Measurements from ENCODE around the gene MATN4. TPM values are rescaled to one million over a fixed set of nuclear protein-coding genes. Genes with fewer than 3 reads are reported as not detected.

MATN4 gene, protein sequence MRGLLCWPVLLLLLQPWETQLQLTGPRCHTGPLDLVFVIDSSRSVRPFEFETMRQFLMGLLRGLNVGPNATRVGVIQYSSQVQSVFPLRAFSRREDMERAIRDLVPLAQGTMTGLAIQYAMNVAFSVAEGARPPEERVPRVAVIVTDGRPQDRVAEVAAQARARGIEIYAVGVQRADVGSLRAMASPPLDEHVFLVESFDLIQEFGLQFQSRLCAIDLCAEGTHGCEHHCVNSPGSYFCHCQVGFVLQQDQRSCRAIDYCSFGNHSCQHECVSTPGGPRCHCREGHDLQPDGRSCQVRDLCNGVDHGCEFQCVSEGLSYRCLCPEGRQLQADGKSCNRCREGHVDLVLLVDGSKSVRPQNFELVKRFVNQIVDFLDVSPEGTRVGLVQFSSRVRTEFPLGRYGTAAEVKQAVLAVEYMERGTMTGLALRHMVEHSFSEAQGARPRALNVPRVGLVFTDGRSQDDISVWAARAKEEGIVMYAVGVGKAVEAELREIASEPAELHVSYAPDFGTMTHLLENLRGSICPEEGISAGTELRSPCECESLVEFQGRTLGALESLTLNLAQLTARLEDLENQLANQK
- polyA plus RNA-seq = not detected in 2 replicates

DNA sequence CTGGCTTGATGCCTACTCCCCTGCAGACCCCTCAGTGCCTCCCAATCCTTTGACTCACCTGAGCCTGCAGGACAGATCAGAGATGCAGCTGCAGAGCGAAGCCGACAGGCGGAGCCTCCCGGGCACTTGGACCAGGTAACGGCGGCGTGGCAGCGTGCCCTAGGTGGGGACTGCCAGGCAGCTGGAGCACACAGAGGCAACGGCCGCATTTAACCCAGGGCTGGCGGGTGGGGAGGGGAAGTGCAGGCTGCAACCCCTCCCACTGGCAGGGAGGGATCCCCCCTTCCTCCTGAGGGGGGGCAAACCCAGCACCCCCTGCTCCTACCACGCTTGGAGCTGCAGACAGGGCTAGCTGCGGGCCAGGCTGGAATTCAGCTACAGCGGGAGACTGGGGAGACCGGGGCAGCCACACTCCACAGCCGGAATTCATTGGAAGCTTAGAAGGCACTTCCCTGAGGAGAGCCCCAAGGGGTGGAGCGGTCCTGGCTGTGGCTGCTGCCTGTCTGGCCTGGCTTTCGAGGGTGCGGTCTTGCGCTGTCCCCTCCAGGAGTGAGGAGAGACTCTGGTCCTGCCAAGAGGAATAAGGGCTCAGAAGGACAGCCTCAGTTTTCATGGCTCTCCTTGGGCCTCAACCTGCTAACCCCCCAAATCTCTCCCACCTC is at the start of gene MATN4:
TSS of gene MATN4 (minus strand) at position 183 of the 662 bp plus-strand sequence. CDS start 2,717 bp downstream, outside the sequence.

DNA sequence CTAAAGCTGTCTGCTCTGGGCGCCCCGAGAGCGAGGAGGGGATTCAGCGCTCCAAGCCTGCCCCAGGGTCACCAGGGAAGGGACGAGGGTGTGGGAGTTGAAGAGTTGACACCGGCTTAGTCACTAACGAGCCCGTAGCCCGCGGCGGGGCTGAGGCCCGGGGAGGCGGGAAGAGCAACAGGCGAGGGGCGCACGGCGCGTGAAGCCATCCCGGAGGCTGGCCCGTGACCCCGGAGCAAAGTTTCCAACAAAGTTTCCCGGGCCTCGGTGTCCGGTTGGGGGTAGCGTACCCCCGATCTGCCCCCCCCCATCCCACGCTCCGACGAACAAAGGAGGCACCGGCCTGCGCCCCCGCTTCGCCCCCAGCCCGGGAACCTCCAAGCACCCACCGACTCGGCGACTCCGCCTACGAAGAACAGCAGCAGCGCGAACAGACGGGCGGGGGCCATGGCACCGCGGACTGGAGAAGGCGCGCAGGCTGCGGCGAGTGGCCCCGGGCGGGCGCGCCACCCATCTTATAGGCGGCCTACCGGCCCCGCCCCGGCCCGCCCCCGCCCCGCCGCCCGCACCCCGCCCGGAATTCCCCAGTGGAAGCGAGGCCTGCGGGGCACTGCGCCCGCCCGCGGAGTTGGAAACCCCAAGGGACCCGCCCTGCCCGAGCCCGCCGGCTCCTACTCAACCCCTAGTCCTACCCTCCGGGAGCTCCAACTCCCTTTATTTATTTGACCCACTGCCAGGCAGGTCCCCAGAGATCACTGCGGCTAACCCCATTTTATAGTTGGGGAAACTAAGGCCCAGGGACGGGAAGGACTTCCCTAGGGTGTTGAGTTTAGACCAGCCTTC is 40.1 kb upstream of the MATN4 start, which contains the start of gene SDC4:
TSS of gene SDC4 (minus strand) at position 489 of the 843 bp plus-strand sequence. CDS start at position 449, 40 bp downstream.

DNA sequence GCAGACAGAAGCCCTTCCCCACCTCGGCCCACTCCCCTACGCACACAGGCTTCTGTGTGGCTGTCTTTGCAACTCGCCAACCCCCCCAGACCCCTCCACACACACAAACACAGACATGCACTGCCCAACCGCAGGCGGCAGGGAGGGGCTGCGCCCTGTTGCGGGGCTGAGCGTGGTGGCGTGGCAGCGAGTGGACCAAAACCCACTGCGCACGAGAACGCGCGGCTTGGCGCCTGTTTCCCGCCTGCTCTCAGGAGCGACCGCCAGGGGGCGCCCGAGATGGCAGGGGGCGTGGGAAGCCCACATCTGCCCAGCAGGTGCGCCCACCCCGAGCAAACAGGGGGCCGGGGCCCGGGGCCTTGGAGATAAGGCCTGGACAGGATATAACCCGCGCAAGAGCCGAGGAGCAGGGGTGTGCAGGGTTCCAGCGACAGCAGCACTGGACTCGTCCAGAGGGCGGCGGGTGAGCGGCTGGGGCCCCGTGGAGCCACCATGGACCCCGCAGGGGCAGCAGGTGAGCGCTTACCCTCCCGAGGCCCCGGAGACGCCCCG is 1.6 kb downstream of the MATN4 start, which contains the start of gene RBPJL:
TSS of gene RBPJL (plus strand) at position 410 of the 552 bp plus-strand sequence. CDS start at position 493, 83 bp downstream.

DNA sequence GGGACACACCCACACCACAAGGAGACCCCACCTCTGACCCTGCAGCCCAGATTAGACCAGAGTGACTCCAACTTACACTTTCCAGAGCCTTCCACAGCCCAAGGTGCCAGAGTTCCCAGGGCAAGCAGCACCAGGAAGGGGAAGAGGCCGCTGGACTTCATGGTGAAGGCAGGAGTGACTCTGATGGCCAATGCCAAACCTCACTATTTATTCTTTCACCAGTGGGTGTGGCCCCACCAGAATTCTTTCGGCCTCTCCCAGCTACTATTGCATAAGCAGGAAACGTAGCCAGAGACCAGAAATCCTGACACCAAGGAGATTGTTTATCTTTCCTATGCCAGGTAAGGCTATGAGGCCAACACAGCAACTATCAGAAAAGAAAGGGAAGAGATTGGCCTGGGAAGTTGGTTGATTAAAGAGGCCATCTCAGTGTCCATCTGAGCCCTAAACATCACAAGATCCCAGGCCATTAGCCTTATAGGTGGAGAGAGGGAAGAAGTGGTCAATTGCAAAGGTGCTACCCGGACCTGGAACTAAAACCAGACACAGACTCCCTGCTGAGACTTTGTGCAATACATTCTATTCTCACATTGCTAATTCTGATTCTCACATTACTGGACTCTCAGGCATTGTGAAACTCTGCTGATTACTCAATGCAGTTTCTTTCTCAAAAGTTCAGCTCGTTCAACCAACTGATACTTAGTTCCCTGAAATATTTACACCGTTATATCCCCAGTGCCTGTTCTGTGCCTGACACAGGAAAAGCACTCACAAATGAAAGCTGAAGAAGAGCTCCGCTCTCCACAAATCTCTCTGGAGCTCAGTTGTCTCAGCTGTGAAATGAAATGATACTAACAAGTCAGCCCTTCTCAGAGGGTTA is 53.5 kb downstream of the MATN4 start, which contains the start of gene SLPI:
TSS of gene SLPI (minus strand) at position 182 of the 880 bp plus-strand sequence. CDS start at position 161, 21 bp downstream.

Other genes starting within 250 kb of the MATN4 start
- 1.2 and 2.7 TPM in 2 replicates for gene KCNS1, start 207.2 kb downstream of the MATN4 start, polyA plus RNA-seq
- gene WFDC5, start 193.1 kb downstream of the MATN4 start, polyA plus RNA-seq = not detected in 2 replicates
- not detected in 2 replicates for gene WFDC12, start 183.8 kb downstream of the MATN4 start, polyA plus RNA-seq
- gene PI3, start 133.4 kb downstream of the MATN4 start, polyA plus RNA-seq = not detected in 2 replicates
- not detected in 2 replicates for gene SEMG1, start 101.3 kb downstream of the MATN4 start, polyA plus RNA-seq
- not detected in 2 replicates for gene SEMG2, start 86.9 kb downstream of the MATN4 start, polyA plus RNA-seq
- not detected in 2 replicates for gene SLPI, start 53.7 kb downstream of the MATN4 start, polyA plus RNA-seq
- not detected in 2 replicates for gene RBPJL, start 1.5 kb downstream of the MATN4 start, polyA plus RNA-seq
- gene SDC4, start 40.1 kb upstream of the MATN4 start, polyA plus RNA-seq = 0.42 and 0.70 TPM in 2 replicates
- gene SYS1, start 54.9 kb upstream of the MATN4 start, polyA plus RNA-seq = 21.0 and 36.5 TPM in 2 replicates
- 2.1 and 3.8 TPM in 2 replicates for gene TP53TG5, start 70.0 kb upstream of the MATN4 start, polyA plus RNA-seq
- gene DBNDD2, start 100.0 kb upstream of the MATN4 start, polyA plus RNA-seq = 608 and 690 TPM in 2 replicates
- gene PIGT, start 107.8 kb upstream of the MATN4 start, polyA plus RNA-seq = 386 and 507 TPM in 2 replicates
- 4.3 and 6.1 TPM in 2 replicates for gene WFDC2, start 161.5 kb upstream of the MATN4 start, polyA plus RNA-seq
- gene SPINT3, start 207.3 kb upstream of the MATN4 start, polyA plus RNA-seq = not detected in 2 replicates
- gene WFDC6, start 231.2 kb upstream of the MATN4 start, polyA plus RNA-seq = not detected in 2 replicates
- not detected in 2 replicates for gene EPPIN, start 239.1 kb upstream of the MATN4 start, polyA plus RNA-seq